Smooth muscle cell (in vitro differentiated cells): ENCODE data around the gene ACER3. TPM values are rescaled to one million over a fixed set of nuclear protein-coding genes. Genes with fewer than 3 reads are reported as not detected.
"Not testable (repeated sequence)": the region's sequence is repeated elsewhere in the genome, so short reads cannot be mapped to it uniquely, and the experiment has no call there.

ENCODE experiments used
- DNase-seq: peaks from one replicate; lab custom pipeline; 2025; ENCODE audit not compliant: unreplicated experiment; lab: John Stamatoyannopoulos, UW
- H2AFZ ChIP-seq: fragments of 200-600 bp; sonication (generic); 2 replicates; pipeline ENCODE4 v1.6.0; 2016; ENCODE audit warnings: antibody characterized with exemption, low read depth, mild to moderate bottlenecking
- H3F3A ChIP-seq: fragments of 200-600 bp; sonication (generic); 2 replicates; pipeline ENCODE4 v1.6.0; 2017; ENCODE audit warnings: antibody characterized with exemption, low read depth
- H3K27ac ChIP-seq: fragments of 200-600 bp; sonication (generic); 2 replicates; pipeline ENCODE4 v1.5.1; 2016; ENCODE audit warnings: low read depth, mild to moderate bottlenecking
- H3K27me3 ChIP-seq: fragments of 200-600 bp; sonication (generic); 2 replicates; pipeline ENCODE4 v1.6.1; 2016; ENCODE audit warnings: low read depth, mild to moderate bottlenecking
- H3K36me3 ChIP-seq: fragments of 200-600 bp; sonication (generic); 2 replicates; pipeline ENCODE4 v1.5.1; 2016; ENCODE audit warnings: low read depth
- H3K4me1 ChIP-seq: fragments of 200-600 bp; sonication (generic); 2 replicates; pipeline ENCODE4 v1.5.1; 2016; ENCODE audit warnings: low read depth
- H3K4me2 ChIP-seq: fragments of 200-600 bp; sonication (generic); 2 replicates; pipeline ENCODE4 v1.6.0; 2016; ENCODE audit warnings: mild to moderate bottlenecking
- H3K4me3 ChIP-seq: fragments of 200-600 bp; sonication (generic); 2 replicates; pipeline ENCODE4 v1.5.1; 2016; ENCODE audit warnings: mild to moderate bottlenecking
- H3K79me2 ChIP-seq: fragments of 200-600 bp; sonication (generic); 2 replicates; pipeline ENCODE4 v1.6.0; 2016; ENCODE audit warnings: low read depth, mild to moderate bottlenecking
- H3K9ac ChIP-seq: fragments of 200-600 bp; sonication (generic); 2 replicates; pipeline ENCODE4 v1.6.0; 2016; ENCODE audit warnings: low read depth
- H3K9me3 ChIP-seq: fragments of 200-600 bp; sonication (generic); replicated peaks from 2 replicates; pipeline ENCODE4 v1.5.1; 2016; ENCODE audit warnings: low read depth
- H4K20me1 ChIP-seq: fragments of 200-600 bp; sonication (generic); 2 replicates; pipeline ENCODE4 v1.6.0; 2016; ENCODE audit warnings: low read depth
- WGBS: methylation state at CpG from one replicate; pipeline ENCODE4 v1.1.7; 2016; ENCODE audit warnings: low lambda C conversion rate; 5-methylcytosine and 5-hydroxymethylcytosine counted together
- polyA plus RNA-seq: library from polyadenylated mRNA; unstranded; fragments of >200 nt; fragmentation: Nextera tagmentation; extraction: Ambion mirVana; gene quantifications from 2 replicates; pipeline ENCODE4 v1.2.1, GENCODE V29; 2016
- total RNA-seq: library from RNA; depleted of rRNA; stranded (reverse); fragments of >200 nt; gene quantifications from 2 replicates; pipeline ENCODE4 v1.2.3, GENCODE V29; 2014
- TF ChIP-seq, protein P1 (sequence below): fragments of 200-600 bp; sonication (generic); IDR thresholded peaks from 2 replicates; pipeline ENCODE4 v1.5.1; 2017; ENCODE audit warnings: borderline replicate concordance, mild to moderate bottlenecking, antibody characterized with exemption; ENCODE audit not compliant: insufficient read depth, poor library complexity, severe bottlenecking

ACER3 gene
- total and polyA plus RNA-seq, 2 experiments from 2014 or later = 14.0 to 16.8 TPM

DNA sequence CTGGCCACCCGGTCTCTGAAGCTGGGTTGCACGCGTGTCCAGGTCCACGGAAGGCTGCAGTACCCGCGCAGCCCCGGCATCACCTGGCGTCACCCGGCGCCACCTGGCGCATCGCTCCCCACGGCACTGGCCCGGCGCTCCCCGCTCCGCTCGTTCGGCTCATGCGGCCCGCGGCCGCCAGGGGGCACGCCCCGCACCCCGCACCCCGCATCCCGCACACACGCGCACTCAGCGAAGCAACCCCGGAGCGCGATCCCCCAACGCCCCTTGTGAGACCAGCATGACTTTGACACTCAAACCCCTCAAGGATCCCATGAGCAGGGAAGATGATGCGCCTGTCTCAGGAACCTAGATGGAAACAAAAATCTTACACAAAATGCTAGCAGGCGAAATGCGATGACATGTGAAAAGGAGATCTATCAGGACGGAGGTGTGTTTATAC, 185.4 kb downstream of the ACER3 start:
- H3F3A ChIP-seq = no peaks in the 10 kb centered on the region
- peak overlapping the region; percentile 25 for H3K4me3 ChIP-seq
- no peaks in the 10 kb centered on the region for H3K9me3 ChIP-seq
- no peaks in the 10 kb centered on the region for H3K36me3 ChIP-seq
- no peak for DNase-seq
- peaks cover 13% of the 10 kb centered on the region for H3K27me3 ChIP-seq
- 7% methylated on average over 32 of the region's 39 CpGs for WGBS
- no peaks in the 10 kb centered on the region for H4K20me1 ChIP-seq
- H3K27ac ChIP-seq = no peak overlapping the region
- no peak overlapping the region for H3K9ac ChIP-seq
- no peak overlapping the region for H2AFZ ChIP-seq
- H3K79me2 ChIP-seq = no peaks in the 10 kb centered on the region
- no peaks in the 10 kb centered on the region for H3K4me1 ChIP-seq
- TF ChIP-seq, protein P1, sequence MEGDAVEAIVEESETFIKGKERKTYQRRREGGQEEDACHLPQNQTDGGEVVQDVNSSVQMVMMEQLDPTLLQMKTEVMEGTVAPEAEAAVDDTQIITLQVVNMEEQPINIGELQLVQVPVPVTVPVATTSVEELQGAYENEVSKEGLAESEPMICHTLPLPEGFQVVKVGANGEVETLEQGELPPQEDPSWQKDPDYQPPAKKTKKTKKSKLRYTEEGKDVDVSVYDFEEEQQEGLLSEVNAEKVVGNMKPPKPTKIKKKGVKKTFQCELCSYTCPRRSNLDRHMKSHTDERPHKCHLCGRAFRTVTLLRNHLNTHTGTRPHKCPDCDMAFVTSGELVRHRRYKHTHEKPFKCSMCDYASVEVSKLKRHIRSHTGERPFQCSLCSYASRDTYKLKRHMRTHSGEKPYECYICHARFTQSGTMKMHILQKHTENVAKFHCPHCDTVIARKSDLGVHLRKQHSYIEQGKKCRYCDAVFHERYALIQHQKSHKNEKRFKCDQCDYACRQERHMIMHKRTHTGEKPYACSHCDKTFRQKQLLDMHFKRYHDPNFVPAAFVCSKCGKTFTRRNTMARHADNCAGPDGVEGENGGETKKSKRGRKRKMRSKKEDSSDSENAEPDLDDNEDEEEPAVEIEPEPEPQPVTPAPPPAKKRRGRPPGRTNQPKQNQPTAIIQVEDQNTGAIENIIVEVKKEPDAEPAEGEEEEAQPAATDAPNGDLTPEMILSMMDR = peak; percentile 84
- H3K4me2 ChIP-seq = peak overlapping the region; percentile 72

DNA sequence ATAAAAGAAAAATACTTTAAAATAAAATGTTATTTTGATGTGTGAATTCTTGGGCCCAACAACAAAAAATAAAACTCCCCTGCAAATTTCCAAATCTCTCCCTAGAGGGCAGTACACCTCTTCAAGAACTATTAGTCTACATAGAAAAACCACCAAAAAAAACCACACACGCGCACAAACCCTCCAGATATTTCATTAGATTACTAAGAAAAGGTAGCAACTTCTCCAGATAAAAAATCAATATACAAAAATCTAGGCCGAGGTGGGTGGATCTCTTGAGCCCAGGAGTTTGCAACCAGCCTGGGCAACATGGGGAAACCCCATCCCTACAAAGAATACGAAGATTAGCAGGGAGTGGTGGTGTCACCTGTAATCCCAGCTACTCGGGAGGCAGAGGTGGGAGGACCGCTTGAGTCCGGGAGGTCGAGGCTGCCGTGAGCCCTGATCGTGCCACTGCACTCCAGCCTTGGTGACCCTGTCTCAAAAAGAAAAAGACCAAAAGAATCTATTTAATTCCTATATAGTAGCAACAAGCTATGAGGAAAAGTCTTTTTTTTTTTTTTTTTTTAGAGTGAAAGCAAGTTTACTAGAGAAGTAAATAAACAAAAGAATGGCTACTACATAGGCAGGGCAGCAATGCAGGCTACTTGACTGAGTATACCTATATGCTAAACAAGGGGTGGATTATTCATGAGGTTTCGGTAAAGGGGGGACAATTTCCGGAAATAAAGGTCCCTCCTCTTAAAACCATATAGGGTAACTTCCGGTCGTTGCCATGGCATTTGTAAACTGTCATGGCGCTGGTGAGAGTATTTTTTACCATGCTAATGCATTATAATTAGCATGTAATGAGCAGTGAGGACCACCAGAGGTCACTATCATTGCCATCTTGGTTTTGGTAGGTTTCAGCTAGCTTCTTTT, 186.5 kb downstream of the ACER3 start:
- no peak overlapping the region for H3K27ac ChIP-seq
- H3K36me3 ChIP-seq = no peaks in the 10 kb centered on the region
- H2AFZ ChIP-seq = no peak overlapping the region
- H4K20me1 ChIP-seq = no peaks in the 10 kb centered on the region
- H3F3A ChIP-seq = no peaks in the 10 kb centered on the region
- H3K27me3 ChIP-seq = peaks cover 13% of the 10 kb centered on the region
- peak overlapping the region; percentile 62 for H3K4me3 ChIP-seq
- no peaks in the 10 kb centered on the region for H3K4me1 ChIP-seq
- TF ChIP-seq, protein P1 = peak; percentile 71
- H3K9ac ChIP-seq = no peak overlapping the region
- 19% methylated on average over 15 of the region's 15 CpGs for WGBS
- no peaks in the 10 kb centered on the region for H3K9me3 ChIP-seq
- DNase-seq = no peak
- H3K79me2 ChIP-seq = no peaks in the 10 kb centered on the region
- H3K4me2 ChIP-seq = peak overlapping the region; percentile 88

DNA sequence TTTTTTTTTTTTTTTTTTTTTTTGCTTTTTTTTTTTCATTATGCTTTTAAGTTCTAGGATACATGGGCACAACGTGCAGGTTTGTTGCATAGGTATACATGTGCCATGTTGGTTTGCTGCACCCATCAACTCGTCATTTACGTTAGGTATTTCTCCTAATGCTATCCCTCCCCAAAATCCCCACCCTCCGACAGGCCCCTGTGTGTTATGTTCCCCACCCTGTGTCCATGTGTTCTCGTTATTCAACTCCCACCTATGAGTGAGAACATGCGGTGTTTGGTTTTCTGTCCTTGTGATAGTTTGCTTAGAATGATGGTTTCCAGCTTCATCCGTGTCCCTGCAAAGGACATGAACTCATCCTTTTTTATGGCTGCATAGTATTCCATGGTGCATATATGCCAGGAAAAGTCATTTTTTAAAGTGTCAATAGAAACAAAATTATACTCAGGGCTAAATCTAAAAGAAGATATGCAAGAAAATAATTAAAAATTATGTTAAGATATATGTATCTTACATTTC, 187.3 kb downstream of the ACER3 start:
- not testable (repeated sequence) for H3K27ac ChIP-seq, H3K4me1 ChIP-seq, H3K79me2 ChIP-seq, DNase-seq, H3K4me3 ChIP-seq, H4K20me1 ChIP-seq, H3K36me3 ChIP-seq, H3K4me2 ChIP-seq, H3F3A ChIP-seq, H3K9ac ChIP-seq, H2AFZ ChIP-seq, H3K9me3 ChIP-seq
- WGBS = 79% methylated on average over 7 of the region's 7 CpGs
- H3K27me3 ChIP-seq = peaks cover 13% of the 10 kb centered on the region

DNA sequence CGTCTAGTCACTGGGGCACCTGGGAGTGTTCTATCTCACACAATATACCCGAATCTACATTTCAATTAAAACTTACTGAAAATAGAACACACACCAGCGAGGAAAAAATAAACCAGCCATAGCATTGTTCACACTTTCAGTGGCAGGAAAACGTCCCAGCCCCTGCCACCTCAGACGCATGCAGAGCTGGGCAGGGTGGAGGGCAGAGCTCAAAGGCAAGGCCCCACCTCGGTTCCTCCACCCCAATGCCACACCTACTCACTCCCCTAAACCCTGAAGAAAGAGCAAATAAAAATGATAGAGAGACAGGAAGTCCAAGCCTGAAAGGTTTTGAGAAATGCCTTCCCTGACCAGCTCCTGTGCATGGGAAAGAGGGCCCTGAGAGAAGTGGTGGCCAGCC, 188.3 kb downstream of the ACER3 start:
- WGBS = 89% methylated on average over 6 of the region's 6 CpGs
- H3K36me3 ChIP-seq = no peaks in the 10 kb centered on the region
- no peak for DNase-seq
- no peaks in the 10 kb centered on the region for H3K9me3 ChIP-seq
- H3K4me3 ChIP-seq = no peak overlapping the region
- H3K27ac ChIP-seq = no peak overlapping the region
- no peaks in the 10 kb centered on the region for H4K20me1 ChIP-seq
- no peak overlapping the region for H3K9ac ChIP-seq
- no peak overlapping the region for H2AFZ ChIP-seq
- TF ChIP-seq, protein P1 = no peak
- no peaks in the 10 kb centered on the region for H3F3A ChIP-seq
- H3K4me2 ChIP-seq = no peak overlapping the region
- H3K4me1 ChIP-seq = no peaks in the 10 kb centered on the region
- H3K79me2 ChIP-seq = no peaks in the 10 kb centered on the region
- H3K27me3 ChIP-seq = peaks cover 13% of the 10 kb centered on the region
